Right kidney (tissue), 1 donor: ENCODE data around the gene SLC39A3.

ENCODE experiments used
- DNase-seq: peaks from one replicate; pipeline ENCODE4 v3.0.0-alpha.2; 2016

Gene SLC39A3

DNA sequence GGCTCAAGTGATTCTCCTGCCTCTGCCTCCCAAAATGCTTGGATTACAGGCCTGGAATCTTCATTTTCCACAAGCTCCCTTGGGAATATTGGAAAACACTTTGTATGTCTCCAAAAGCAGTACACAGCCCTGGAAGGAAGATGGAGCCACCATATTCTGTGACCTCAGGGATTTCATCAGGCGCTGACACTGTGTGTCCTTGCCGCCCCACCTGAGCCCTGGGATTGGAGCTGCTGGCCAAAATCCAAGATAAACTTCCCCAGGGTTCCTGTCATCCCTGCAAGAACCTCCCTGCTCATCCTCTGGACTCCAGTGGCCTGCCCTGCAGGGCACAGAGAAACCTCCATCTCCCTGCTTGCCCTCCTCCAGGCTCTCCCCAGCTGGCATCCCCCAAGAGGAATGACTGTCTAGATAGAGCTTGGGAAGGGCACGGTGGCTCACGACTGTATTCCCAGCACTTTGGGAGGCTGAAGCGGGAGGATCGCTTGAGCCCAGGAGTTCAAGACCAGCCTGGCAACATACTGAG, 36.1 kb downstream of the SLC39A3 start:
- no peak for DNase-seq

DNA sequence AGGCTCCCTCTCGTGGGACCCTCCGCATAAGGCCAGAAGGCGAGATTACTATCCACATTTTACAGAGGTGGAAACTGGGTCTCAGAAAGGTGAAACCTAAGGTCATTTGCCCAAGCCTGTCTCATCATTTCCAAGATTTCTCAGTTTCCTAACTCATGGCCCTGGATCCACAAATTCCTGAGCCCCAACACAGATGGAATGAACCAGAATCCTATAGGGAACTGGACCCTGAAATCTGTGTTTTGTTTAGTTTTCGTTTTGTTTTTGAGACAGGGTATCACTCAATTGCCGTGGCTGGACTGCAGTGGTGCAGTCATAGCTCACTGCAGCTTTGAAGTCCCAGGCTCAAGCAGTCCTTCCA, 36.8 kb downstream of the SLC39A3 start:
- no peak for DNase-seq

DNA sequence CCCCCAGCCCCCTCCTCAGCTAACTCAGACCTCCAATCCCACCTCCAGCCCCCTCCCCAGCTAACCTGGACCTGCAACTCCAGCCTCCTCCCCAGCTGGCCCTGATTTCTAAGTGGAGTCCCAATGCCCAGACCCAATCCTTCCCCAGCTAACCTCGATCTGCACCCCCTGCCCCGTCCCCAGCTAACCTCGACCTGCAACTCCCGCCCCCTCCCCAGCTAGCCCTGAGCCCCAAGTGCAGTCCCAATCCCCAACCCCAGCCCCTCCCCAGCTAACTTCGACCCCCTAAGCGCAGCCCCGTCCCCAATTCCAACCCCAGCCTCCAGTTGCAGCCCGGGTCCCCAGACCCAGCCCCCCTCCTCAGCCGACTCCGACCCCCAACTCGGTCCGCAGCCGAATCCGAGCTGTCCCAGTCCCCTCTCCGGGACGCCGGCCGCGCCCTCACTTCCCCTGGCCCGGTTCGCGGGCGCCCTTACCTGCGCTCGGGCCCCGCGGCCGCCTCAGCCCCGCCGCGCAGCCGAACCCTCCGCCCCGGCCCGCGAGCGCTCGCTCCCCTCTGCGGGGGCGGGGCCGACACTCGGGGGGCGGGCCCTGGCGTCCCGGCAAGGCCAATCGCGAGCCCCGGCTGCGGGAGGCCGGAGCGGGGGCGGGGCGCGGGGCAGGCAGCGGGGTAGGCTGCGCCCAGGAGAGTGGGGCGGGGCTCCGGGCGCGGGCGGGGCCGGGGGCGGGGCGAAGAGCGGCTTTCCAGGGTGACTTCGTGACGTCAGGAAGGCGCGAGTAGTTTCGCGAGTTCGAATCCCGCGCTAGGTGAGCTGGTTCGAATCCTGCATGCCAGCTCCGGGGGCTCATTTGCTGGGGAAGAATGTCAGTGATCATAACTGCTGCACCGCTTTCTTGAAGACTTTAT, 37.4 kb downstream of the SLC39A3 start, which contains the start of gene GNG7:
TSS of gene GNG7 (minus strand) at position 525 of the 907 bp plus-strand sequence. CDS start 182,006 bp downstream, outside the sequence.
- peak; percentile 64 for DNase-seq

DNA sequence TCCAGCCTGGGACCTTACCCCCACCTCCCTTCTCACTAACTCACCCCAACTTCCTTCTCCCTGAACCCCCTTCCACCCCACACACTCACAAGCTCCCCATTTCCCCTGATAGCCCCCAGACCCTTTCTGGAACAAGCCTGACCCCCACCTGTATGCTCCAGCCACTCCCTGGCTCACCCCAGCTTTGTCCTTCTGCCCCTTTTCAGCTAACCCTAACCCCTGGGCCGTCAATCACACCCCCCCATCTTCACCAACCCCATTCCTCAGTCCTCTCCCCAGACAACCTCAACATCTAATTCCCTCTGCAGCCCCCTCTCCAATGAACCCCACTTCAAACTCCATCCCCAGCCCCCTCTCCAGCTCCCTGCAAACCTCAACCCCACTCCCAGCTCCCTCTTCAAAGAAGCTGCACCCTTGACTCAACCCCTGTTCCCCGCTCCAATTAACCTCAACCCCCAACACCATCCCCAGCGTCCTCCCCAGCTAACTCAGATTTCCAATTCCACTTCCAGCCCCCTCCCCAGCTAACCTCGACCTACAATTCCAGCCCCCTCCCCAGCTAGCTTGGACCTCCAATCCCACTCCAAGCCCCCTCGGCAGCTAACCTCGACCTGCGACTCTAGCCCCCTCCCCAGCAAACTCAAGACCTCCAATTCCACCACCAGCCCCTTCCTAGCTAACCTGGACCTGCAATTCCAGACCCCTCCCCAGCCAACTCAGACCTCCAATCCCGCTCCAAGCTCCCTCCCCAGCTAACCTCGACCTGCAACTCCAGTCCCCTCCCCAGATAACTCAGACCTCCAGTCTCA, 38.3 kb downstream of the SLC39A3 start:
- DNase-seq, result no peak

DNA sequence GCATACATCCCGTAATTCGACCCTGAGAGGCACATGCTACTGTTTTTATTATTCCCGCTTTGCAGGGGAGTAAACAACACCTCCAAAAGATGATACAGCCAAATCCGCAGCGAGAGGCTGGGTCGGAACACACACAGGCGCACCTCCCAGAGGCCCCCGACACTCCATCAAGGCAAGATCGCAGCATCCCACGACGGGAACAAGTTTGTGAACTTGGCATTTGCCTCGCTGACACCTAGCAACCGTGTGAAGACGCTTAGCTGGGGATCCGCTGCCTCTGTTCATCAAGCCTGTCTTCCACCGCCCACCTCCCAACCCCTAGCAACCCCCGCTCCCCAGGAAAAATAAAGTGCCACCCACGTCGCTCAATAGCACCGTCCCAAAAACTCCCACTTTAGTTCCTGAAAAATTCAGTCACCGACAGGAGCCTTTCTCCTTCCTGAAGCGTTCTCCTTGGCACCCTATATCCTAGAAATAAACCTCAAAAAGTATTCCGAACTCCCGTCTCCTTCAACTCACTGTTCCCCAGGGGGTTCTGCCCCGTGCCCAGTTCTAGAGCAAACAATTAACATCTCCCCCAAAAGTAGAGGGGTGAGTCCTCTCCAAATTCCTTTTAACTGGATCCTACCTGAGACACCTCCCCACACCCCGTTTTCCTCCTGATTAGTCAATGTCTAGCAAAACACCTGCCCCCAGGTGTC, 39.0 kb downstream of the SLC39A3 start:
- DNase-seq, result no peak

- DNase-seq, result no peak
These were observed 40.2 kb downstream of the SLC39A3 start for GRCh38 chr19:2699413-2700140.

DNA sequence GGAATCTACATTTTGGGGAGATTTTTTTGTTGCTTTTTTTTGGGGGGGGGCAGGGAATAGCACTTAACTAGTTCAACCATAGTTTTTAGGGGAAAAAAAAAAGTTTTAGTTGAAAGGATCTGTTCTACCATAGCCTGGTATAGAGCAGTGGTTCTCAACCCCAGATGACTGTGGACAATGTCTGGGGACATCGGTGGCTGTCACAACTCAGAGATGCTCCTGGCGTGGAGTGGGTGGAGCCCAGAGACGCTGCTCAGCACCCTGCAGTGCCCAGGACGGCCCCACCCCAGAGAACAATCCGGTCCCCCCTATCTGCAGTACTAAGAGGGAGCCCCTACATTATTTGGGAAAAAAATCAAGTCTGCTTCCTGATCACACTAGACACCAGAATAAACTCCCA, 45.6 kb downstream of the SLC39A3 start:
- no peak for DNase-seq

DNA sequence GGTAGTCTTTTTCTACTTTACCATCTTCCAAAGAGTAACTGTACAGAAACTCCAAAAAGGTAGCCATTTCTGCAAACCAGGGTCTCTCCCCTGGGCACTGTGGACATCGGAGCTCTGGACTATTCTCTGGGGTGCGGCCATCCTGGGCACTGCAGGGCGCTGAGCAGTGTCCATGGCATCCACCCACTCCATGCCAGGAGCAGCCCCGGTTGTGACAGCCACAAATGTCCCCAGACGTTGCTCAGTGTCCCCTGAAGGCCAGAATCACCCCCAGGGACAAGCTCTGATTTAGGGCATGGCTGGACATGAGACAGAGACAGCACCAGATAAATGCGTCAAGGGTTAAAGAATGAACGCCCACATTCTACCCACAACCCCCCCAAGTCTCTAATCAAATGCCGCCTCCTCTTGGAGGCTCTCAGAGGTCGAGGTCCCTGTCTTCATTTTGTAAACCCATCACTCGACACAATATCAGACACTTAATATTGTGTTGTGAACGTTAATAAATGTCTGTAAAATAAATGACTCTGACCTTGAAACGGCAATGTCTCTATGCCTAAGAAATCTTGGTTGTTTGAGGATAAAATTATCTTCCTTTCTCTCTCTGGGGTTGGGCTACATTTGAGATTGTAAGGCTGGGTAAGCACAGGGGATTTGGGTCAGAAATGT, 46.2 kb downstream of the SLC39A3 start:
- DNase-seq, result no peak

DNA sequence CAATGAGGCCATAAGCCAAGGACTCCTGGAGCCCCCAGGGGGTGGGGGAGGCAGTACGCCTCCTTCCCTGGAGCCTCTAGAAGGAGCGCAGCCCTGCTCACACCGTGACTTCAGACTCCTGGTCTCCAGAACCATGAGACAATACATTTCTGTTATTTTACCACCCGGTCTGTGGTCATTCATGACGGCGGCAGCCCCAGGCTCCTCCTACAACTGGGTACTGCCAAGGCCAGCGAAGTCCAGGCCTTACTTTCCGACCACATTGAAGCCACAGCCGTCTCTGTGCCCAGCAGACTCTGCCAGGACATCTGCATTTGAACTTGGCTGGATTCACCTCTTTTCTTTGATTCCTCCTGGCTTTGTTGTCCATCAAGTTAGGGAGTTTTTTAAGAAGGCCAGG, 47.9 kb downstream of the SLC39A3 start:
- DNase-seq, result no peak

DNA sequence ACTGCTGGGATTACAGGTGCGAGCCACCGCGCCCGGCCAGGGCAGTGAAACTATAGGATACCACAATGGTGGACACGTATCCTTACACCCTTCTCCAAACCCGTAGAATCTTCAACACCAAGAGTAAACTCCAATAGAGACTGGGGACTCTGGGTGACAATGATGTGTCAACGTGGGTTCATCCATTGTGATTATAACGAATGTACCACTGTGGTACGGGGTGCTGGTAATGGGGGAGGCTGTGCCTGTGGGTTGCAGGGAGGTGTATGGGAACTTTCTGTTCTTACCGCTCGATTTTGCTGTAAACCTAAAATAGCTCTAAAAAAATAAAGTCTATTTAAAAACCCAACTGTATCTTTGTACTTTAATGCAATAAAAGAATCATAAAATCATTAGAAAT, 49.0 kb downstream of the SLC39A3 start:
- no peak for DNase-seq

DNA sequence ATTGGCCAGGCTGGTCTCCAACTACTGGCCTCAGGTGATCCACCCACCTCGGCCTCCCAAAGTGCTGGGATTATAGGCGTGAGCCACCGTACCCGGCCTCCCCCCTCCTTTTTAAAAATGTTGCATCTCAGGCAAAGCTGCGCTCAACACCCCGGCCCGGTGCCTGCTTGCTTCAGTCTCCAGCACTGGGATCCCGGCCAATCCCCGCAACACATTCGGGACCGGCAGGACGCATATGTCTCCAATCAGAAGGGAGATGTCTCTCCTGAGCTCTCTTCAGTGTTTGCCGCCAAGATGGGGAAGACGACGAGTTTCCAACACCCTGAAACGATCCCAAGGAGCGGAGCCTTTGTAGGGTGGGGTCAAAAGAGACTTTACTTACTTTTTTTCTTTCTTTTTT, 53.5 kb downstream of the SLC39A3 start:
- DNase-seq, result no peak

DNA sequence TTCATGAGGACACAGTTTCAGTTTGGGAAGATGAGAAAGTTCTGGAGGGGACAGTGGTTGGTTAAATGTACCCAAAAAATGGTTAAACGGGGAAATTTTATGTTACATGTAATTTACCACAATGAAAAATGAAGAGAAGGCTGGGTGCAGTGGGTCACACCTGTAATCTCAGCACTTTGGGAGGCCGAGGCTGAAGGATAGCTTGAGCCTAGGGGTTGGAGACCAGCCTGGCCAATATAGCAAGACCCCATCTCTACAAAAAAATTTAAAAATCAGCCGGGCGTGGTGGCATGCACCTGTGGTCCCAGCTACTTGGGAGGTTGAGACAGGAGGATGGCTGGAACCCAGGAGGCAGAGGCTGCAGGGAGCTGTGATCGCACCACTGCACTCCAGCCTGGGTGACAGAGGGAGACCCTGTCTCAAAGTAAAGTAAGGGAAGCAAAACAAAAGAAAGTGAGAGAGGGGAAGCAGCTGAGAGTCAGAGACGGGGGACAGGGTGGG, 54.6 kb downstream of the SLC39A3 start:
- no peak for DNase-seq

DNA sequence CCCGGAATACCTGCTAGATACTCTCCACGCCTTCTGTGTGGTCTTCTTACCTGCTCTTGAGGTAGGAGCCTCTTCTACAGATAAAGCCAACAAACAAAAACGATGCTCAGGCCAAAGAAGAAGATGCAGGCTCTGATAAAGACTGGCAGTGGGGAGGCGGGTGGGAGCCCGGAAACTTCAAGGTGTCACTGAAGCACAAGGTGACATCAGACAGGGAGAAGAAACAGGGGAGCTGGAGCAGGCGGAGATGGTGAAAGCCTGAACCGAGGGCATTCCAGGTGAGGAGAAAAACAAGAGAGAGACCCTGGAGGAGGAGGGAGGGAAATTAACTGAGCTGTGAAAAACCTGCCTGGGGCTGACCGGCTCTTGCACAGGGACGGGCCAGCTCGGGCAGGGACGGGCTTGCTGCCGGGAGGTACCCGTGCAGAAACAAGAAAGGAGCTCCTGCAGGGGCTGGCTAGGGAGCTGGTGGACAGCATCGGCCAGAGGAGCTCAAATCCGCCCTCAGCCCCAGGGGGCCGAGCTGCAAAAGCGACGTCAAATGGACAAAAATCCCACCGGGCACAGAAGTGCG, 56.3 kb downstream of the SLC39A3 start:
- peak; percentile 25 for DNase-seq
